ENCODE measurements around the gene LYZ.

GRCh38 chr12:69386921-69387320 lies 38.7 kb downstream of the LYZ start:
- TF ChIP-seq, protein P1, sequence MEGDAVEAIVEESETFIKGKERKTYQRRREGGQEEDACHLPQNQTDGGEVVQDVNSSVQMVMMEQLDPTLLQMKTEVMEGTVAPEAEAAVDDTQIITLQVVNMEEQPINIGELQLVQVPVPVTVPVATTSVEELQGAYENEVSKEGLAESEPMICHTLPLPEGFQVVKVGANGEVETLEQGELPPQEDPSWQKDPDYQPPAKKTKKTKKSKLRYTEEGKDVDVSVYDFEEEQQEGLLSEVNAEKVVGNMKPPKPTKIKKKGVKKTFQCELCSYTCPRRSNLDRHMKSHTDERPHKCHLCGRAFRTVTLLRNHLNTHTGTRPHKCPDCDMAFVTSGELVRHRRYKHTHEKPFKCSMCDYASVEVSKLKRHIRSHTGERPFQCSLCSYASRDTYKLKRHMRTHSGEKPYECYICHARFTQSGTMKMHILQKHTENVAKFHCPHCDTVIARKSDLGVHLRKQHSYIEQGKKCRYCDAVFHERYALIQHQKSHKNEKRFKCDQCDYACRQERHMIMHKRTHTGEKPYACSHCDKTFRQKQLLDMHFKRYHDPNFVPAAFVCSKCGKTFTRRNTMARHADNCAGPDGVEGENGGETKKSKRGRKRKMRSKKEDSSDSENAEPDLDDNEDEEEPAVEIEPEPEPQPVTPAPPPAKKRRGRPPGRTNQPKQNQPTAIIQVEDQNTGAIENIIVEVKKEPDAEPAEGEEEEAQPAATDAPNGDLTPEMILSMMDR (IDR thresholded peaks at IDR 0.05 in 2 of 3, conservative IDR thresholded peaks at IDR 0.05 in 1 of 3; ENCODE audit: borderline replicate concordance in 1 of 3, insufficient read depth in 1 of 3, low read depth in 2 of 3, low read length in 2 of 3) = no peak
- TF ChIP-seq, protein P2, sequence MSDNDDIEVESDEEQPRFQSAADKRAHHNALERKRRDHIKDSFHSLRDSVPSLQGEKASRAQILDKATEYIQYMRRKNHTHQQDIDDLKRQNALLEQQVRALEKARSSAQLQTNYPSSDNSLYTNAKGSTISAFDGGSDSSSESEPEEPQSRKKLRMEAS (IDR thresholded peaks at IDR 0.05) = no peak
- TF ChIP-seq TCF7L2 (IDR thresholded peaks at IDR 0.05; ENCODE audit: borderline replicate concordance, extremely low read depth, insufficient read depth, insufficient read length) (no peak), ELF1 (IDR thresholded peaks at IDR 0.05; ENCODE audit: borderline replicate concordance, low read depth) (no peak), POLR2A (IDR thresholded peaks at IDR 0.05; ENCODE audit: borderline replicate concordance, extremely low read depth, insufficient read depth, insufficient read length) (no peak), RAD21 (IDR thresholded peaks at IDR 0.05; ENCODE audit: low read depth) (no peak), CBX3 (IDR thresholded peaks at IDR 0.05; ENCODE audit: low read depth) (no peak), YY1 (IDR thresholded peaks at IDR 0.05; ENCODE audit: extremely low read depth, insufficient replicate concordance, low read depth, low read length) (no peak), EZH2phosphoT487 (IDR thresholded peaks at IDR 0.05; ENCODE audit: borderline replicate concordance) (no peak), EZH2 (IDR thresholded peaks at IDR 0.05) (no peak), ZNF274 (IDR thresholded peaks at IDR 0.05; ENCODE audit: low read depth, low read length) (no peak), EGR1 (IDR thresholded peaks at IDR 0.05; ENCODE audit: low read depth) (no peak), SP1 (IDR thresholded peaks at IDR 0.05; ENCODE audit: low read depth) (no peak)
- TF ChIP-seq, protein P3, sequence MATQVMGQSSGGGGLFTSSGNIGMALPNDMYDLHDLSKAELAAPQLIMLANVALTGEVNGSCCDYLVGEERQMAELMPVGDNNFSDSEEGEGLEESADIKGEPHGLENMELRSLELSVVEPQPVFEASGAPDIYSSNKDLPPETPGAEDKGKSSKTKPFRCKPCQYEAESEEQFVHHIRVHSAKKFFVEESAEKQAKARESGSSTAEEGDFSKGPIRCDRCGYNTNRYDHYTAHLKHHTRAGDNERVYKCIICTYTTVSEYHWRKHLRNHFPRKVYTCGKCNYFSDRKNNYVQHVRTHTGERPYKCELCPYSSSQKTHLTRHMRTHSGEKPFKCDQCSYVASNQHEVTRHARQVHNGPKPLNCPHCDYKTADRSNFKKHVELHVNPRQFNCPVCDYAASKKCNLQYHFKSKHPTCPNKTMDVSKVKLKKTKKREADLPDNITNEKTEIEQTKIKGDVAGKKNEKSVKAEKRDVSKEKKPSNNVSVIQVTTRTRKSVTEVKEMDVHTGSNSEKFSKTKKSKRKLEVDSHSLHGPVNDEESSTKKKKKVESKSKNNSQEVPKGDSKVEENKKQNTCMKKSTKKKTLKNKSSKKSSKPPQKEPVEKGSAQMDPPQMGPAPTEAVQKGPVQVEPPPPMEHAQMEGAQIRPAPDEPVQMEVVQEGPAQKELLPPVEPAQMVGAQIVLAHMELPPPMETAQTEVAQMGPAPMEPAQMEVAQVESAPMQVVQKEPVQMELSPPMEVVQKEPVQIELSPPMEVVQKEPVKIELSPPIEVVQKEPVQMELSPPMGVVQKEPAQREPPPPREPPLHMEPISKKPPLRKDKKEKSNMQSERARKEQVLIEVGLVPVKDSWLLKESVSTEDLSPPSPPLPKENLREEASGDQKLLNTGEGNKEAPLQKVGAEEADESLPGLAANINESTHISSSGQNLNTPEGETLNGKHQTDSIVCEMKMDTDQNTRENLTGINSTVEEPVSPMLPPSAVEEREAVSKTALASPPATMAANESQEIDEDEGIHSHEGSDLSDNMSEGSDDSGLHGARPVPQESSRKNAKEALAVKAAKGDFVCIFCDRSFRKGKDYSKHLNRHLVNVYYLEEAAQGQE (IDR thresholded peaks at IDR 0.05; ENCODE audit: low read depth) = no peak
